Heart right ventricle (tissue), 16 donors: Measurements from ENCODE around the gene TMEM259. TPM values are rescaled to one million over a fixed set of nuclear protein-coding genes. Genes with fewer than 3 reads are reported as not detected.

Experiments
- ATAC-seq, 8 donors: fragments of 200-7000 bp; cut with Tn5 transposase; one replicate each; pipeline ENCODE4 v1.9.1; 2020; ENCODE audit warnings: mild to moderate bottlenecking in 8 of 8, moderate library complexity in 8 of 8, moderate number of reproducible peaks in 1 of 8
- DNase-seq, 2 donors: peaks; one replicate each; pipeline ENCODE4 v3.0.0-alpha.2; 2020
- H3K27ac ChIP-seq, 10 donors: fragments of 200-600 bp; sonication (generic) in 2 of 10; one replicate each; pipeline versions ENCODE4 v1.5.0 to v1.8.0; 2020 to 2022; ENCODE audit warnings: mild to moderate bottlenecking in 3 of 10
- H3K27me3 ChIP-seq, 7 donors: fragments of 200-600 bp; one replicate each; pipeline ENCODE4 v1.8.0; 2021 to 2022; ENCODE audit warnings: mild to moderate bottlenecking in 2 of 7
- H3K36me3 ChIP-seq, 9 donors: fragments of 200-600 bp; sonication (generic) in 1 of 9; one replicate each; pipeline versions ENCODE4 v1.5.0 to v1.8.0; 2020 to 2022; ENCODE audit warnings: mild to moderate bottlenecking in 2 of 9
- H3K4me1 ChIP-seq, 9 donors: fragments of 200-600 bp; sonication (generic) in 1 of 9; one replicate each; pipeline versions ENCODE4 v1.5.0 to v1.8.0; 2020 to 2022; ENCODE audit warnings: mild to moderate bottlenecking in 4 of 9
- H3K4me3 ChIP-seq, 10 donors: fragments of 200-600 bp; sonication (generic) in 2 of 10; one replicate each; pipeline versions ENCODE4 v1.5.0 to v1.8.0; 2020 to 2022; ENCODE audit warnings: mild to moderate bottlenecking in 7 of 10, moderate library complexity in 2 of 10
- H3K9me3 ChIP-seq, 11 donors: fragments of 200-600 bp in 10 of 11; sonication (generic) in 2 of 11; one replicate each; pipeline versions ENCODE4 v1.5.0 to v1.8.0; 2013 to 2022; ENCODE audit warnings: mild to moderate bottlenecking in 2 of 11, control low read depth in 1 of 11, moderate library complexity in 1 of 11
- CTCF ChIP-seq, 9 donors: fragments of 200-600 bp; sonication (generic) in 2 of 9; IDR thresholded peaks; one replicate each; pipeline versions ENCODE4 v1.5.0 to v1.8.0; 2021 to 2022; ENCODE audit warnings: antibody characterized with exemption in 9 of 9, mild to moderate bottlenecking in 5 of 9, moderate library complexity in 1 of 9
- WGBS, 2 donors: extraction: QIAGEN DNeasy Blood & Tissue Kit; methylation state at CpG; one replicate each; pipeline ENCODE4 v1.1.7; 2013; ENCODE audit warnings: inconsistent platforms in 1 of 2; 5-methylcytosine and 5-hydroxymethylcytosine counted together
- intact Hi-C, 10 donors: fragments of 100-400 bp; cut with DNase I; formaldehyde crosslinking; loops; one replicate each; pipeline versions ENCODE4 v1.11.1 to v1.14.2; 2022
- polyA plus RNA-seq, 2 donors: library from polyadenylated mRNA; stranded (reverse); fragments of 200-250 nt; gene quantifications; one replicate each; pipeline ENCODE4 v1.2.3, GENCODE V29; 2013
- total RNA-seq, 10 donors: library from RNA; stranded (reverse); fragmentation: NEBNext Ultra II Directional in 3 of 10; extraction: Animal tissue kit (Norgen Biotek cat#: 25700) in 3 of 10; gene quantifications; one replicate each; pipeline versions ENCODE4 v1.2.1 to v1.2.4, GENCODE V29; 2021 to 2023
- donor health status: Arrhythmogenic right ventricular cardiomyopathy.
- donor health status: ischemic (EF 13 %, LVEDD 7.1; RV severe dilation, severe dysfunction).
- donor health status: healthy with polysubstance abuse.
- donor health status: DM: no; HTN: yes; CAD: no.
- donor health status: DM: no; HTN: no; CAD: no.
- donor health status: ischemic (EF 25% LVEDD 6.9; RV normal size, moderate dysfunction).
- donor health status: ischemic (EF 25% LVEDD 5.7; RV mildly dilated, moderate dysfunction).
- donor health status: healthy.
- donor health status: DM: yes; HTN: yes; CAD: no.
- donor health status: Ischemic cardiomyopathy.
- donor health status: ischemic (EF 35%, LVEDD 5.7; RV mildly dilated, moderate dysfunction).
- donor health status: nonischemic (EF 11% LVEDD 7.7; RV severe dilation, severe dysfunction).
- donor health status: DM: yes; HTN: yes; CAD: no.
- donor health status: PGD.
- donor health status: ischemic (EF 29% LVEDD 5.4; RV normal size, mild dysfunction).
- donor health status: nonischemic (EF 23%, LVEDD 6.1; RV moderate dilation, normal function).

TMEM259 gene
- total and polyA plus RNA-seq, 12 donors = 94.3 to 289 (median 114) TPM

GRCh38 chr19:1066251-1066747, 45.4 kb upstream of the TMEM259 start:
- 22 to 26% methylated on average over 17 of the region's 17 CpGs for WGBS, 2 donors
- H3K4me3 ChIP-seq = peak overlapping the region in 7 of 10 donors; percentile 4 to 76 (median 46)
- peaks cover 0 to 14% (median 0%) of the 10 kb centered on the region in 9 donors for H3K36me3 ChIP-seq
- peak overlapping the region in 1 of 10 donors; percentile 96 for H3K27ac ChIP-seq
- peaks cover 11 to 58% (median 37%) of the 10 kb centered on the region in 9 donors for H3K4me1 ChIP-seq
- no peak for DNase-seq
- ATAC-seq = no peak
- intact Hi-C loops = no loop called here
- TF ChIP-seq CTCF (IDR thresholded peaks at IDR 0.05) = no peak
- H3K27me3 ChIP-seq = peaks cover 34 to 76% (median 71%) of the 10 kb centered on the region in 7 donors
- no peaks in the 10 kb centered on the region for H3K9me3 ChIP-seq

GRCh38 chr19:1065606-1066109, 44.7 kb upstream of the TMEM259 start:
- Histone ChIP-seq H3K27me3 (peaks cover 28 to 70% (median 65%) of the 10 kb centered on the region in 7 donors), H3K27ac (no peak overlapping the region), H3K4me3 (no peak overlapping the region), H3K9me3 (peaks cover 0 to 2% (median 0%) of the 10 kb centered on the region in 11 donors), H3K4me1 (peaks cover 11 to 54% (median 37%) of the 10 kb centered on the region in 9 donors), H3K36me3 (peaks cover 0 to 10% (median 0%) of the 10 kb centered on the region in 9 donors)
- intact Hi-C loops = no loop called here
- no peak for TF ChIP-seq CTCF (IDR thresholded peaks at IDR 0.05)
- WGBS, 2 donors = 50 to 57% methylated on average over 17 of the region's 17 CpGs
- no peak for DNase-seq
- peak in 1 of 8 donors; percentile 6 for ATAC-seq

GRCh38 chr19:1064661-1065605, 44.0 kb upstream of the TMEM259 start:
- Histone ChIP-seq H3K27me3 (peaks cover 25 to 63% (median 57%) of the 10 kb centered on the region in 7 donors), H3K4me3 (peak overlapping the region in 3 of 10 donors; percentile 0 to 21 (median 18))

More at GRCh38 chr19:1064661-1065605, 44.0 kb upstream of the TMEM259 start:
- Histone ChIP-seq H3K9me3 (peaks cover 0 to 9% (median 0%) of the 10 kb centered on the region in 11 donors), H3K27ac (peak overlapping the region in 1 of 10 donors; percentile 68), H3K4me1 (peaks cover 11 to 47% (median 37%) of the 10 kb centered on the region in 9 donors), H3K36me3 (peaks cover 0 to 2% (median 0%) of the 10 kb centered on the region in 9 donors)
- intact Hi-C loops = no loop called here
- ATAC-seq (peak; percentile 61 to 81 (median 74)), DNase-seq (peak in 1 of 2 donors; percentile 72)
- WGBS, 2 donors = 9 to 12% methylated on average over 57 to 60 of the region's 60 CpGs
- TF ChIP-seq CTCF (IDR thresholded peaks at IDR 0.05) = peak in 8 of 9 donors; percentile 56 to 94 (median 72)
